ENCODE measurements around the gene PRKAR1B. TPM values are rescaled to one million over a fixed set of nuclear protein-coding genes. Genes with fewer than 3 reads are reported as not detected.

The PRKAR1B gene
- total RNA-seq, 1 donor from 2014 or later: 11.8 TPM

DNA sequence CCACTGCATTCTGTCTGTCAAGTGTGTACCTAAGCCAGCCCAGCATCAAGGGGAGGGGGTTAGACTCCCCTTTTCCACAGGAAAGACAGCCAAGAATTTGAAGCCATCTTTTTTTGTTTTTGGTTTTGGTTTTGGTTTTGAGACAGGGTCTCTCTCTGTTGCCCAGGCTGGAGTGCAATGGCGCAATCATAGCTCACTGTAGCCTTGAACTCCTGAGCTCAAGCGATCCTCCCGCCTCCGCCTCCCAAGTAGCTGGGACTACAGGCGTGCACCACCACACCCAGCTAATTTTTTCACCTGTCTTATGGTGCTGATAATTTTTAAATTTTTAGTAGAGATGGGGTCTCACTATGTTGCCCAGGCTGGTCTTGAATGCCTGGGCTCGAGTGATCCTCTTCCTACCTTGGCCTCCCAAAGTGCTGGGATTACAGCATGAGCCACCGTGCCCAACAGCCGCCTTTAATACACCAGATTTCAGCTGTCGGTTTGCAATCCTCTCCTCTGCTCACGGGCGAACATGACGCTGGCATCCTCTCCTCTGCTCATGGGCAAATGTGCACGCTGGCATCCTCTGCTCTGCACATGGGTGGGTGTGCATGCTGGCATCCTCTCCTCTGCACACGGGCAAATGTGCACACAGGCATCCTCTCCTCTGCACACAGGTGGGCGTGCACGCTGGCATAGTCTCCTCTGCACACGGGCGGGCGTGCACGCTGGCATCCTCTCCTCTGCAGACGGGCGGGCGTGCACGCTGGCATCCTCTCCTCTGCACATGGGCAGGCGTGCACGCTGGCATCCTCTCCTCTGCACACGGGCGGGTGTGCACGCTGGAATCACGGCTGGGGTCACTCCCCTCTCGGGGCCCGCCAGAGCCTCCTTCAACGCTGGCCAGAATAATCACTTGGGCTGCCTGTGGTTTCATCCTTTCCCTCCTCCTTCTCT, 151.4 kb downstream of the PRKAR1B start:
- Histone ChIP-seq H3K79me2 (ENCODE audit: low read depth) (no peaks in the 10 kb centered on the region), H3K4me2 (no peak overlapping the region), H3K4me1 (peaks cover 15% of the 10 kb centered on the region), H3K27ac (no peak overlapping the region), H3K27me3 (no peaks in the 10 kb centered on the region), H2AFZ (replicated peaks) (no peak overlapping the region), H3K9ac (no peak overlapping the region), H3K4me3 (no peak overlapping the region), H4K20me1 (ENCODE audit: low read depth) (no peaks in the 10 kb centered on the region), H3K9me3 (ENCODE audit: low read depth) (no peaks in the 10 kb centered on the region), H3F3A (ENCODE audit: low read depth) (peaks cover 3% of the 10 kb centered on the region), H3K36me3 (no peaks in the 10 kb centered on the region)
- Mint-ChIP-seq H3K4me1 (peaks cover 51% of the 10 kb centered on the region), H3K36me3 (peaks cover 5% of the 10 kb centered on the region), H3K9me3 (no peaks in the 10 kb centered on the region), H3K4me3 (no peak overlapping the region), H3K27me3 (ENCODE audit: insufficient read depth, low read depth) (peaks cover 15% of the 10 kb centered on the region), H3K27ac (peak overlapping the region; percentile 39)
- no peak for DNase-seq (ENCODE audit: low spot score)
- TF ChIP-seq CTCF (IDR thresholded peaks at IDR 0.05) (no peak), EZH2phosphoT487 (IDR thresholded peaks at IDR 0.05) (no peak), EZH2 (IDR thresholded peaks at IDR 0.05) (no peak)

DNA sequence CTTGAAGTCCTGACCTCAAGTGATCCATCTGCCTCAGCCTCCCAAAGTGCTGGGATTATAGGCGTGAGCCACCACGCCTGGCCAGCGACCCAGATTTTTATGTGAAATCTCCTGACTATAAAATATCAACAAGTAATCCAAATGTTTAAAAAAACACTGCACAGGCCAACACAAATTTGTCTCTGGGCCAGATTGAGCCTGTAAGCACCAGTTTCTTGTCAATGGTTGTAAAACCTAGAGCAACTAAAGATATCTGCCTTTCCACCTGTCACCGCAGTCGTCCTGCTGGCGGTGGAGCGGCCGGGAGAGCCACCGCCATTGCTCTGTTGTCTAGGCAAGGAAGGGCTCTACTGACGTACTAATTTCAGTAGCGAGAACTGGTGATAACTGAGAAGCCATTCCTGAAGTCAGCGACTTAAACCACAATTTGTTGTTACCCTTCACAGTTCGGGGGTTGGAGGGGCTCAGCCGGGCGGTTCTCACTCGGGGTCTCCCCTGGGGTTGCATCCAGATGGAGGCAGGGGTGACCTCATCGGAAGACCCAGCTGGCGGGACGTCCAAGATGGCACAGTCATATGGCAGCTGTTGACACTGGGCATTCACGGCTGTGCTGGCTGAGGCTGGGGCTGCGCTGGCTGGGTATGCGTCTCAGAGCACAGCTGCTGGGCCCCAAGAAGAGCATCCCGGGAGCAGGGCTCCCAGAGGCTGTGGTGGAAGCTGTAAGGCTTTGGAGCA, 152.3 kb downstream of the PRKAR1B start:
- Histone ChIP-seq H4K20me1 (ENCODE audit: low read depth) (no peaks in the 10 kb centered on the region), H3K27me3 (no peaks in the 10 kb centered on the region), H3K79me2 (ENCODE audit: low read depth) (no peaks in the 10 kb centered on the region), H3K9me3 (ENCODE audit: low read depth) (no peaks in the 10 kb centered on the region), H3K4me2 (no peak overlapping the region), H3K4me3 (no peak overlapping the region), H3K4me1 (peaks cover 15% of the 10 kb centered on the region), H3K36me3 (no peaks in the 10 kb centered on the region), H3K9ac (no peak overlapping the region), H3K27ac (no peak overlapping the region), H3F3A (ENCODE audit: low read depth) (peaks cover 3% of the 10 kb centered on the region), H2AFZ (replicated peaks) (no peak overlapping the region)
- H3K4me3 Mint-ChIP-seq: no peak overlapping the region
- peak overlapping the region; percentile 27 for H3K27ac Mint-ChIP-seq
- no peak for TF ChIP-seq CTCF (IDR thresholded peaks at IDR 0.05)
- no peak for TF ChIP-seq EZH2phosphoT487 (IDR thresholded peaks at IDR 0.05)
- no peak for TF ChIP-seq EZH2 (IDR thresholded peaks at IDR 0.05)
- H3K9me3 Mint-ChIP-seq: no peaks in the 10 kb centered on the region
- H3K36me3 Mint-ChIP-seq: peaks cover 5% of the 10 kb centered on the region
- peaks cover 15% of the 10 kb centered on the region for H3K27me3 Mint-ChIP-seq (ENCODE audit: insufficient read depth, low read depth)
- no peak for DNase-seq (ENCODE audit: low spot score)
- H3K4me1 Mint-ChIP-seq: peaks cover 51% of the 10 kb centered on the region

GRCh38 chr7:573933-574381, 153.1 kb downstream of the PRKAR1B start:
- no peaks in the 10 kb centered on the region for H3K9me3 ChIP-seq (ENCODE audit: low read depth)
- TF ChIP-seq CTCF (IDR thresholded peaks at IDR 0.05): no peak
- TF ChIP-seq EZH2 (IDR thresholded peaks at IDR 0.05): no peak
- no peak for TF ChIP-seq EZH2phosphoT487 (IDR thresholded peaks at IDR 0.05)
- peaks cover 3% of the 10 kb centered on the region for H3F3A ChIP-seq (ENCODE audit: low read depth)
- no peaks in the 10 kb centered on the region for H3K27me3 ChIP-seq
- H2AFZ ChIP-seq (replicated peaks): no peak overlapping the region
- Mint-ChIP-seq H3K27me3 (ENCODE audit: insufficient read depth, low read depth) (peaks cover 13% of the 10 kb centered on the region), H3K27ac (no peak overlapping the region), H3K4me3 (no peak overlapping the region), H3K9me3 (no peaks in the 10 kb centered on the region), H3K4me1 (peaks cover 46% of the 10 kb centered on the region), H3K36me3 (peaks cover 5% of the 10 kb centered on the region)
- no peaks in the 10 kb centered on the region for H3K36me3 ChIP-seq
- DNase-seq (ENCODE audit: low spot score): no peak
- H3K4me2 ChIP-seq: no peak overlapping the region
- no peak overlapping the region for H3K4me3 ChIP-seq
- H3K79me2 ChIP-seq (ENCODE audit: low read depth): no peaks in the 10 kb centered on the region
- H4K20me1 ChIP-seq (ENCODE audit: low read depth): no peaks in the 10 kb centered on the region
- H3K9ac ChIP-seq: no peak overlapping the region
- peaks cover 15% of the 10 kb centered on the region for H3K4me1 ChIP-seq
- no peak overlapping the region for H3K27ac ChIP-seq
